Smooth muscle cell (in vitro differentiated cells): ENCODE data around the gene GLIS1. TPM values are rescaled to one million over a fixed set of nuclear protein-coding genes. Genes with fewer than 3 reads are reported as not detected.

ENCODE experiments used
- DNase-seq: peaks from one replicate; lab custom pipeline; 2025; ENCODE audit not compliant: unreplicated experiment; lab: John Stamatoyannopoulos, UW
- H2AFZ ChIP-seq: fragments of 200-600 bp; sonication (generic); 2 replicates; pipeline ENCODE4 v1.6.0; 2016; ENCODE audit warnings: antibody characterized with exemption, low read depth, mild to moderate bottlenecking
- H3F3A ChIP-seq: fragments of 200-600 bp; sonication (generic); 2 replicates; pipeline ENCODE4 v1.6.0; 2017; ENCODE audit warnings: antibody characterized with exemption, low read depth
- H3K27ac ChIP-seq: fragments of 200-600 bp; sonication (generic); 2 replicates; pipeline ENCODE4 v1.5.1; 2016; ENCODE audit warnings: low read depth, mild to moderate bottlenecking
- H3K27me3 ChIP-seq: fragments of 200-600 bp; sonication (generic); 2 replicates; pipeline ENCODE4 v1.6.1; 2016; ENCODE audit warnings: low read depth, mild to moderate bottlenecking
- H3K36me3 ChIP-seq: fragments of 200-600 bp; sonication (generic); 2 replicates; pipeline ENCODE4 v1.5.1; 2016; ENCODE audit warnings: low read depth
- H3K4me1 ChIP-seq: fragments of 200-600 bp; sonication (generic); 2 replicates; pipeline ENCODE4 v1.5.1; 2016; ENCODE audit warnings: low read depth
- H3K4me2 ChIP-seq: fragments of 200-600 bp; sonication (generic); 2 replicates; pipeline ENCODE4 v1.6.0; 2016; ENCODE audit warnings: mild to moderate bottlenecking
- H3K4me3 ChIP-seq: fragments of 200-600 bp; sonication (generic); 2 replicates; pipeline ENCODE4 v1.5.1; 2016; ENCODE audit warnings: mild to moderate bottlenecking
- H3K79me2 ChIP-seq: fragments of 200-600 bp; sonication (generic); 2 replicates; pipeline ENCODE4 v1.6.0; 2016; ENCODE audit warnings: low read depth, mild to moderate bottlenecking
- H3K9ac ChIP-seq: fragments of 200-600 bp; sonication (generic); 2 replicates; pipeline ENCODE4 v1.6.0; 2016; ENCODE audit warnings: low read depth
- H3K9me3 ChIP-seq: fragments of 200-600 bp; sonication (generic); replicated peaks from 2 replicates; pipeline ENCODE4 v1.5.1; 2016; ENCODE audit warnings: low read depth
- H4K20me1 ChIP-seq: fragments of 200-600 bp; sonication (generic); 2 replicates; pipeline ENCODE4 v1.6.0; 2016; ENCODE audit warnings: low read depth
- WGBS: methylation state at CpG from one replicate; pipeline ENCODE4 v1.1.7; 2016; ENCODE audit warnings: low lambda C conversion rate; 5-methylcytosine and 5-hydroxymethylcytosine counted together
- polyA plus RNA-seq: library from polyadenylated mRNA; unstranded; fragments of >200 nt; fragmentation: Nextera tagmentation; extraction: Ambion mirVana; gene quantifications from 2 replicates; pipeline ENCODE4 v1.2.1, GENCODE V29; 2016
- total RNA-seq: library from RNA; depleted of rRNA; stranded (reverse); fragments of >200 nt; gene quantifications from 2 replicates; pipeline ENCODE4 v1.2.3, GENCODE V29; 2014
- TF ChIP-seq, protein P1 (sequence below): fragments of 200-600 bp; sonication (generic); IDR thresholded peaks from 2 replicates; pipeline ENCODE4 v1.5.1; 2017; ENCODE audit warnings: borderline replicate concordance, mild to moderate bottlenecking, antibody characterized with exemption; ENCODE audit not compliant: insufficient read depth, poor library complexity, severe bottlenecking

Gene GLIS1
- total and polyA plus RNA-seq, 2 experiments from 2014 or later, result 0.36 to 4.9 TPM

- no peak overlapping the region for H3K27ac ChIP-seq
- no peaks in the 10 kb centered on the region for H3K27me3 ChIP-seq
- no peaks in the 10 kb centered on the region for H3K4me1 ChIP-seq
- no peak overlapping the region for H3K9ac ChIP-seq
- H3K79me2 ChIP-seq, result no peaks in the 10 kb centered on the region
- H3K9me3 ChIP-seq, result no peaks in the 10 kb centered on the region
- no peak overlapping the region for H2AFZ ChIP-seq
- H3K36me3 ChIP-seq, result no peaks in the 10 kb centered on the region
- WGBS, result 94% methylated on average over 14 of the region's 14 CpGs
- no peak overlapping the region for H3K4me3 ChIP-seq
- no peaks in the 10 kb centered on the region for H3F3A ChIP-seq
- H4K20me1 ChIP-seq, result no peaks in the 10 kb centered on the region
- TF ChIP-seq, protein P1, sequence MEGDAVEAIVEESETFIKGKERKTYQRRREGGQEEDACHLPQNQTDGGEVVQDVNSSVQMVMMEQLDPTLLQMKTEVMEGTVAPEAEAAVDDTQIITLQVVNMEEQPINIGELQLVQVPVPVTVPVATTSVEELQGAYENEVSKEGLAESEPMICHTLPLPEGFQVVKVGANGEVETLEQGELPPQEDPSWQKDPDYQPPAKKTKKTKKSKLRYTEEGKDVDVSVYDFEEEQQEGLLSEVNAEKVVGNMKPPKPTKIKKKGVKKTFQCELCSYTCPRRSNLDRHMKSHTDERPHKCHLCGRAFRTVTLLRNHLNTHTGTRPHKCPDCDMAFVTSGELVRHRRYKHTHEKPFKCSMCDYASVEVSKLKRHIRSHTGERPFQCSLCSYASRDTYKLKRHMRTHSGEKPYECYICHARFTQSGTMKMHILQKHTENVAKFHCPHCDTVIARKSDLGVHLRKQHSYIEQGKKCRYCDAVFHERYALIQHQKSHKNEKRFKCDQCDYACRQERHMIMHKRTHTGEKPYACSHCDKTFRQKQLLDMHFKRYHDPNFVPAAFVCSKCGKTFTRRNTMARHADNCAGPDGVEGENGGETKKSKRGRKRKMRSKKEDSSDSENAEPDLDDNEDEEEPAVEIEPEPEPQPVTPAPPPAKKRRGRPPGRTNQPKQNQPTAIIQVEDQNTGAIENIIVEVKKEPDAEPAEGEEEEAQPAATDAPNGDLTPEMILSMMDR, result no peak
- no peak overlapping the region for H3K4me2 ChIP-seq
- DNase-seq, result no peak
These were observed 256.4 kb downstream of the GLIS1 start for GRCh38 chr1:53482441-53483153.

GRCh38 chr1:53481456-53481855 is 257.5 kb downstream of the GLIS1 start:
- Histone ChIP-seq H3F3A (no peaks in the 10 kb centered on the region), H2AFZ (no peak overlapping the region), H3K4me2 (no peak overlapping the region), H3K79me2 (no peaks in the 10 kb centered on the region), H3K4me3 (no peak overlapping the region), H3K9ac (no peak overlapping the region), H4K20me1 (no peaks in the 10 kb centered on the region), H3K27ac (no peak overlapping the region), H3K27me3 (no peaks in the 10 kb centered on the region), H3K4me1 (no peaks in the 10 kb centered on the region), H3K9me3 (no peaks in the 10 kb centered on the region), H3K36me3 (no peaks in the 10 kb centered on the region)
- TF ChIP-seq, protein P1, result no peak
- DNase-seq, result no peak
- 96% methylated on average over 7 of the region's 7 CpGs for WGBS

GRCh38 chr1:53480678-53481077 is 258.3 kb downstream of the GLIS1 start:
- no peaks in the 10 kb centered on the region for H3K4me1 ChIP-seq
- TF ChIP-seq, protein P1, result no peak
- DNase-seq, result no peak
- H3K9me3 ChIP-seq, result no peaks in the 10 kb centered on the region
- no peaks in the 10 kb centered on the region for H3K27me3 ChIP-seq
- H4K20me1 ChIP-seq, result no peaks in the 10 kb centered on the region
- H3K9ac ChIP-seq, result no peak overlapping the region
- no peak overlapping the region for H3K4me3 ChIP-seq
- 95% methylated on average over 11 of the region's 11 CpGs for WGBS
- H2AFZ ChIP-seq, result no peak overlapping the region
- no peaks in the 10 kb centered on the region for H3K79me2 ChIP-seq
- no peaks in the 10 kb centered on the region for H3F3A ChIP-seq
- no peak overlapping the region for H3K27ac ChIP-seq
- no peaks in the 10 kb centered on the region for H3K36me3 ChIP-seq
- H3K4me2 ChIP-seq, result no peak overlapping the region

DNA sequence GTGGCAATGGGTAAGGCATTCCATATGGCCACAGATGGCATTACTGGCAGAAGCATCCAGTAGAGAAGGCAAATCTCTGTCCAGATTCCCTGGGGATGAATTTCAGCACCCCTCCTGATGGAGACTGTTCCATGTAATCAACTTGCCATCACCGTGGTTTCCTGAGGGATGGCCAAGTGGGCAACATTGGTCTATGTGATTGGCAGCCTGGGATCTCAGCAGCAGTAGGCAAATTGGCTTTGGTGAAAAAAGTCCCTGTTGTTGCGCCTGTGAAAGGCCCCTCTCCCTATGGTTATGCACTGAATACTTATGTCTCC is 260.5 kb downstream of the GLIS1 start:
- Histone ChIP-seq H3K9me3 (no peaks in the 10 kb centered on the region), H2AFZ (no peak overlapping the region), H3F3A (no peaks in the 10 kb centered on the region), H3K27ac (no peak overlapping the region), H4K20me1 (no peaks in the 10 kb centered on the region), H3K4me3 (no peak overlapping the region), H3K79me2 (no peaks in the 10 kb centered on the region), H3K36me3 (no peaks in the 10 kb centered on the region), H3K27me3 (no peaks in the 10 kb centered on the region), H3K4me2 (no peak overlapping the region), H3K9ac (no peak overlapping the region), H3K4me1 (no peaks in the 10 kb centered on the region)
- 98% methylated on average over 2 of the region's 2 CpGs for WGBS
- DNase-seq, result no peak
- TF ChIP-seq, protein P1, result no peak
